ENCODE data around the gene NBEA.

Gene NBEA

DNA sequence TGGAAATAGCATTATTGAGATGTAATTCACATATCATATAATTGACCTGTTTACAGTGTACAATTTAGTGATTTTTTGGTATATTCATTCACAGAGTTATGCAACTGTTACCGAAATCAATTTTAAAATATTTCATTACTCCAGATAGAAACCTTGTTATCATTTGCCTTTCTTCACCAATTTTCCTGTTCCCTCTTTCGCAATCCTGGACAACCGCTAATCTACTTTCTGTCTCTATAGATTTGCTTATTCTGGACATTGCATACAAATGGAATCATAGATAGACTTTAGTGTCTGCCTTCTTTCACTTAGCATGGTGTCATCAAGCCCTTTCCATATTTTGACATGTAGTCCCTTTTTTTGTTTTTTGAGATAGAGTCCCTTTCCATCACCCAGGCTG is 515.2 kb downstream of the NBEA start:
- DNase-seq (ENCODE audit: low read depth in 1 of 2, low spot score in 1 of 2): no peak
- no peak for TF ChIP-seq JUND (IDR thresholded peaks at IDR 0.05; ENCODE audit: low read depth)
- in situ Hi-C loops (cut with HindIII; ENCODE audit: low pct_unique_long_range_greater_than_20kb, low sequenced_read_pairs): no loop called here

DNA sequence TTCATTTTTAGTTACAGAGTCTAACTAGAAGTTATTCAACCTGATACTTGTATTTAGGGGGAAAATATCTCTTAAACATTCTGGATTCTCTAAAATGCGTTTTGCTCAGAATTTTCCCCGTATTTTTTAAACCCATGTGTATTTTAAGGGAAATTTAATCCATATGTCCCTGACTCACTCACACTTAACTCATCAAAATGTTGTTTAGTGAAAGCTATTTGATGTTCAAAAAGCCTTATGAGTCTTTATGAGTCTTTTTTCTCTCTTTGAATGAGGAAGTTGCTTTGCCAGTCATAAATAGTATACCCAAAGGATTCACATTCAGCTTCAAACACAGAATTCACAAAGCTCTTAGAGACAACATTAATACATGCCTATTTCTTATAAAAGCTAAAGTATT is 518.0 kb downstream of the NBEA start:
- no peak for TF ChIP-seq JUND (IDR thresholded peaks at IDR 0.05; ENCODE audit: low read depth)
- in situ Hi-C loops (cut with HindIII; ENCODE audit: low pct_unique_long_range_greater_than_20kb, low sequenced_read_pairs): no loop called here
- no peak for DNase-seq (ENCODE audit: low read depth in 1 of 2, low spot score in 1 of 2)

DNA sequence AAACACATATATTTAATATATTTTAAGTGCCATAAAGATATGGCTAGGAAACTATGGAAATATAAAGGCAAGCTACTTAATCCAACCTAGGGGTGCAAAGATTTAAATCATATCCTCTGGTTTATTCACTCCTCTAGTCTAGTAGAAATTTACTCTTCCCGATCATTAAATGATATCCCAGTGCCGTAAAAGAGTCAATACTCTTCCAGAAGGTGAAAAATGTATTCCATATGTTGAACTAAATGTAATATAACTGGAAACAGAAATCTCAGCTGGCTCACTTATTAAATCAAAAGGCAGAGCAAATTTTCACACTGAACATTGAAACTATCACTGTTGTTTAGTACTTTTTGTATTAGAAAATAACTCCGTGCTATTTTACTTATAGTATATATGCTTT is 523.3 kb downstream of the NBEA start:
- TF ChIP-seq JUND (IDR thresholded peaks at IDR 0.05; ENCODE audit: low read depth): no peak
- no peak for DNase-seq (ENCODE audit: low read depth in 1 of 2, low spot score in 1 of 2)
- in situ Hi-C loops (cut with HindIII; ENCODE audit: low pct_unique_long_range_greater_than_20kb, low sequenced_read_pairs): no loop called here

- in situ Hi-C loops (cut with HindIII; ENCODE audit: low pct_unique_long_range_greater_than_20kb, low sequenced_read_pairs): no loop called here
- no peak for DNase-seq (ENCODE audit: low read depth in 1 of 2, low spot score in 1 of 2)
These were observed 526.1 kb downstream of the NBEA start for GRCh38 chr13:35468195-35468594.

GRCh38 chr13:35469806-35470525 is 527.9 kb downstream of the NBEA start:
- in situ Hi-C loops (cut with HindIII; ENCODE audit: low pct_unique_long_range_greater_than_20kb, low sequenced_read_pairs): no loop called here
- no peak for DNase-seq (ENCODE audit: low read depth in 1 of 2, low spot score in 1 of 2)
- TF ChIP-seq JUND (IDR thresholded peaks at IDR 0.05; ENCODE audit: low read depth): no peak

More at GRCh38 chr13:35468195-35468594, 526.1 kb downstream of the NBEA start:
- TF ChIP-seq JUND (IDR thresholded peaks at IDR 0.05; ENCODE audit: low read depth): no peak

GRCh38 chr13:35470671-35471661 is 528.9 kb downstream of the NBEA start:
- DNase-seq (ENCODE audit: low read depth in 1 of 2, low spot score in 1 of 2): no peak
- no peak for TF ChIP-seq JUND (IDR thresholded peaks at IDR 0.05; ENCODE audit: low read depth)
- in situ Hi-C loops (cut with HindIII; ENCODE audit: low pct_unique_long_range_greater_than_20kb, low sequenced_read_pairs): no loop called here

GRCh38 chr13:35471706-35472322 is 529.7 kb downstream of the NBEA start:
- no peak for TF ChIP-seq JUND (IDR thresholded peaks at IDR 0.05; ENCODE audit: low read depth)
- in situ Hi-C loops (cut with HindIII; ENCODE audit: low pct_unique_long_range_greater_than_20kb, low sequenced_read_pairs): no loop called here
- DNase-seq (ENCODE audit: low read depth in 1 of 2, low spot score in 1 of 2): no peak

GRCh38 chr13:35472323-35472881 is 530.3 kb downstream of the NBEA start:
- no peak for DNase-seq (ENCODE audit: low read depth in 1 of 2, low spot score in 1 of 2)
- no peak for TF ChIP-seq JUND (IDR thresholded peaks at IDR 0.05; ENCODE audit: low read depth)
- in situ Hi-C loops (cut with HindIII; ENCODE audit: low pct_unique_long_range_greater_than_20kb, low sequenced_read_pairs): no loop called here

DNA sequence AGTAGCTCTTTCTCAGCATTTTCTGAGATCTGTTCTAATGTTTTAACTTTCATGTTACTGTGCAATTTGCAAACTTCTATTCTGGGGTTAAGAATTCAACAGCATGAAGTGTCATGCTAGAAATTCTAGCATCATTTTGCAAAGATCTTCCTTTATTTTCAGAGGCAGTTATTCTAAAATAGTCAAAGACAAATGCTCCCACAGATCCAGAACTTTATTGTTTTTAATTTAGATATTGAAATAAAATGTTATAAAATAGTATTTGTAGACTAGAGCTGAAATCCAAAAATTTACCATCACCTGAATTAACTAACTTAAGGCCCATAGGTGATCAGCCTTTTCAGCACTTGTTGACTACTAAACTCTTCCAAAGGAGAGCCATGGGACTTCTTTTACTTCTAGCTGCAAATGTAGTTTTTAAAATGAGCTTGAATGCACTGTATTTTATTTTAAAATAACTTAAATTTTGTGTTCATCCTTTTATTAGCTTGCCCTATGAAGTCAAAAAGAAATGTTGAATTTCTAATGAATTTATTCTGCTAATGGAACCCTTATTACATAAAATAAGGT is 531.2 kb downstream of the NBEA start:
- in situ Hi-C loops (cut with HindIII; ENCODE audit: low pct_unique_long_range_greater_than_20kb, low sequenced_read_pairs): no loop called here
- no peak for DNase-seq (ENCODE audit: low read depth in 1 of 2, low spot score in 1 of 2)
- no peak for TF ChIP-seq JUND (IDR thresholded peaks at IDR 0.05; ENCODE audit: low read depth)

GRCh38 chr13:35473802-35474201 is 531.7 kb downstream of the NBEA start:
- in situ Hi-C loops (cut with HindIII; ENCODE audit: low pct_unique_long_range_greater_than_20kb, low sequenced_read_pairs): no loop called here
- no peak for DNase-seq (ENCODE audit: low read depth in 1 of 2, low spot score in 1 of 2)
- no peak for TF ChIP-seq JUND (IDR thresholded peaks at IDR 0.05; ENCODE audit: low read depth)

GRCh38 chr13:35474496-35475211 is 532.6 kb downstream of the NBEA start:
- in situ Hi-C loops (cut with HindIII; ENCODE audit: low pct_unique_long_range_greater_than_20kb, low sequenced_read_pairs): no loop called here
- TF ChIP-seq JUND (IDR thresholded peaks at IDR 0.05; ENCODE audit: low read depth): no peak
- DNase-seq (ENCODE audit: low read depth in 1 of 2, low spot score in 1 of 2): no peak
